C4-2B (cell line): ENCODE data around the gene TMEM147.

Experiments used
- CTCF ChIP-seq: fragments of 450-650 bp; conservative IDR thresholded peaks from 2 replicates; pipeline ENCODE4 v1.5.1; 2017; ENCODE audit warnings: mild to moderate bottlenecking
- ZFX ChIP-seq: fragments of 450-650 bp; IDR thresholded peaks from 2 replicates; pipeline ENCODE4 v1.6.1; 2017

DNA sequence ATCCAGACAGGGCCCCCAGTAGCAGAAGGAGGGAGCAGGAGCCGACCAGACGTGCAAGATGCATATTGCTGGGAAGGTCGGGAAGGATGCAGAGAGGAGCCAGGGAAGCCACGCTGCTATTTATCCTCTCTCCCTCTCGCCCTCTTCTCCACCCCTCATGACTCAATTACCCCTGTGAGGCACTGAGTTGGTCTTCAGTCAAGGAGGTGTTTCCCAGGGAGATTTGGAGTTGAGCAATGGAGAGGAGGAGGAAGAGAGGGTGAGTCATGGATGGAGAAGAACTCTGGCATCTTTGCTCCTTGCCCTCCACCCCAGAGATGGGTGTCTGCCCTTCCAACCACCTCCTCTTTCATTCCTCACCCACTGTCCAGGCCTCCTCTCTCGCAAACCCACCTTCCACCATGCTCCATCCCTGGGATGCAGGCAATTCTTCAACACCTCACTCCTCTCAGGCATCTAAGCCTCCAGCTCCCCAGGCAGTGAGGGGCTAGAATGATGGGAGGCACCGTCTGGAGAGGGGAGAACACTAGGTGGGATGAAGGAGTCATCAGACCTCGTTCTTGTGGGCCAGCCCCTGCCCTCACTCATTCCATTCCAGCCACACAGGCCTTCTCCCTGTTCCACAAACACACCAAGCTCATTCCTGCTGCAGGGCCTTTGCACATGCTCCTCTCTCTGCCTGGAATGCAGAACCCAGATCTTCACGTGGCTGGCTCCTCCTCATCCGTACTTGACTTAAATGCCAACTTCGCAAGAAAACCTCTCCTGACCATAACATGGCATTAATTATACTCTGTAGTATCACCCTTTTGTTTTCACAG is 17.0 kb upstream of the TMEM147 start, which contains the start of gene SBSN:
- TF ChIP-seq CTCF: no peak
- no peak for TF ChIP-seq ZFX
